GM12864 (cell line): ENCODE data around the gene MITD1.
"Not testable (repeated sequence)": the region's sequence is repeated elsewhere in the genome, so short reads cannot be mapped to it uniquely, and the experiment has no call there.

Experiments
- DNase-seq: peaks from one replicate; pipeline ENCODE4 v3.0.0-alpha.2; 2011; ENCODE audit warnings: low read depth
- H3K4me3 ChIP-seq: 2 replicates; pipeline ENCODE4 v1.5.1; 2011; ENCODE audit warnings: mild to moderate bottlenecking, low read depth, low read length, control low read depth
- TF ChIP-seq, protein P1 (sequence below): IDR thresholded peaks from 2 replicates; pipeline ENCODE4 v1.5.1; 2011; ENCODE audit warnings: low read depth, mild to moderate bottlenecking, moderate library complexity, low read length, control low read depth, inconsistent platforms; ENCODE audit errors: missing control alignments

MITD1 gene

DNA sequence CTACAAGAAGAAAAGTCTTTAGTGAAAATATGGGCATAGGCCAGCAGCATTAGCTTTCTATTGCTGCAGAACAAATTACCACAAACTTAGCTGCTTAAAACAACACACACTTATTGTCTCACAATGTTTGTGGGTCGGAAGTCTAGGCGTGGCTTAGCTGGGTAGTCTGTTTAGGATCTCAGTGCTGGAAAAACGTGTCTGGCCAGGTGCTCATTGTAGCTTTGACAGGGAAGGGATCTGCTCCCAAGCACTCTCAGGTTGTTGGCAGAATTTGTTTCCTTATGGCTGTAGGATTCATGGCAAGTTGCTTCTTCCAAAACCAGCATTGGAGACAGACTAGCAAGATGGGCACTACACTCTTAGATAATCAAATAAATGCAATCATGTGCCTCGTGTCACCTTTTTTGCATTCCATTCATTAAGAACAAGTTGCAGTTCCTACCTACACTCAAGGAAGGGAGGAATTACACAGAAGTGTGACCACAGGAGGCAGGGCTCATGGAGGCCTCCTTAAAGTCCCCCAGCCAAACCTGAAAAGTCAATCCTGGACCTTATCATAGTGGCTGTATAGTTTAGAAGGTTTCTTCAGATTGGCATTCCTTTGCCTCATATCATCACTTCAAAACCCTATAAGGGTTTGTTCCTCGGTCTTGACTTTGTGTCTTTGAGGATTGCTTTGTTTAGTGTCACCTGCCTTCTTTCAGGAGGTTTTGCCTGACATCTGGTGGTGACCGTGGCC lies 17.4 kb upstream of the MITD1 start:
- no peak overlapping the region for H3K4me3 ChIP-seq
- TF ChIP-seq, protein P1, sequence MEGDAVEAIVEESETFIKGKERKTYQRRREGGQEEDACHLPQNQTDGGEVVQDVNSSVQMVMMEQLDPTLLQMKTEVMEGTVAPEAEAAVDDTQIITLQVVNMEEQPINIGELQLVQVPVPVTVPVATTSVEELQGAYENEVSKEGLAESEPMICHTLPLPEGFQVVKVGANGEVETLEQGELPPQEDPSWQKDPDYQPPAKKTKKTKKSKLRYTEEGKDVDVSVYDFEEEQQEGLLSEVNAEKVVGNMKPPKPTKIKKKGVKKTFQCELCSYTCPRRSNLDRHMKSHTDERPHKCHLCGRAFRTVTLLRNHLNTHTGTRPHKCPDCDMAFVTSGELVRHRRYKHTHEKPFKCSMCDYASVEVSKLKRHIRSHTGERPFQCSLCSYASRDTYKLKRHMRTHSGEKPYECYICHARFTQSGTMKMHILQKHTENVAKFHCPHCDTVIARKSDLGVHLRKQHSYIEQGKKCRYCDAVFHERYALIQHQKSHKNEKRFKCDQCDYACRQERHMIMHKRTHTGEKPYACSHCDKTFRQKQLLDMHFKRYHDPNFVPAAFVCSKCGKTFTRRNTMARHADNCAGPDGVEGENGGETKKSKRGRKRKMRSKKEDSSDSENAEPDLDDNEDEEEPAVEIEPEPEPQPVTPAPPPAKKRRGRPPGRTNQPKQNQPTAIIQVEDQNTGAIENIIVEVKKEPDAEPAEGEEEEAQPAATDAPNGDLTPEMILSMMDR: no peak
- DNase-seq: no peak

GRCh38 chr2:99192364-99192763 lies 11.5 kb upstream of the MITD1 start:
- H3K4me3 ChIP-seq, DNase-seq: not testable (repeated sequence)

GRCh38 chr2:99190548-99190947 lies 9.7 kb upstream of the MITD1 start:
- no peak overlapping the region for H3K4me3 ChIP-seq
- TF ChIP-seq, protein P1: no peak
- no peak for DNase-seq

GRCh38 chr2:99188357-99188756 lies 7.5 kb upstream of the MITD1 start:
- DNase-seq: no peak
- TF ChIP-seq, protein P1: no peak
- no peak overlapping the region for H3K4me3 ChIP-seq

- DNase-seq: no peak
- TF ChIP-seq, protein P1: no peak
- no peak overlapping the region for H3K4me3 ChIP-seq
Measured at GRCh38 chr2:99187011-99187410, 6.2 kb upstream of the MITD1 start.

- DNase-seq: no peak
- TF ChIP-seq, protein P1: no peak
- H3K4me3 ChIP-seq: no peak overlapping the region
Measured at GRCh38 chr2:99184811-99185210, 4.0 kb upstream of the MITD1 start.

DNA sequence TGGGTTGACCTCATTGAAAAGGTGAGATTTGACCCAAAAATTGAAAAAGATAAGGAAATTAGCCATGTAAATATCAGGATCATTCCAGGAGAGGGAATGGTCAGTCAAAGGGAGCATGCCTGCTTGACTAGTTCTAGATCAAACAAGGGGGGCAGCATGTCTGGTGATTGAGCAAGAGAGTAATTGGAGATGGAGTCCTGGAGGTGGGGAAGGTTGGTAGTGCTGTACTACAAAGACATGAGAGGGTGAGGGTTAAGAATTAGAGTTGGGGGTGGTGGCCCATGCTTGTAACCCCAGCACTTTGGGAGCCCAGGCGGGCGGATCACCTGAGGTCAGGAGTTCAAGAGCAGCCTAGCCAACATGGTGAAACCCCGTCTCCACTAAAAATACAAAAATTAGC lies 2.2 kb upstream of the MITD1 start:
- DNase-seq: no peak
- TF ChIP-seq, protein P1: no peak
- H3K4me3 ChIP-seq: no peak overlapping the region
